GM23338 (cell line): ENCODE data around the gene SEC14L3. TPM values are rescaled to one million over a fixed set of nuclear protein-coding genes. Genes with fewer than 3 reads are reported as not detected.

Source experiments
- ATAC-seq: fragments of 200-7000 bp; cut with Tn5 transposase; 3 replicates; pipeline ENCODE4 v1.9.1; 2020
- DNase-seq: peaks from one replicate; pipeline ENCODE4 v3.0.0-alpha.2; 2015; ENCODE audit warnings: low spot score
- H2AFZ ChIP-seq: fragments of 200-600 bp; sonication (generic); 2 replicates; pipeline ENCODE4 v1.8.0; 2016; ENCODE audit warnings: antibody characterized with exemption, mild to moderate bottlenecking, moderate library complexity
- H3F3A ChIP-seq: fragments of 200-600 bp; sonication (generic); replicated peaks from 2 replicates; pipeline ENCODE4 v1.8.0; 2017; ENCODE audit warnings: antibody characterized with exemption, mixed run types, low read depth
- H3K27ac ChIP-seq: fragments of 200-600 bp; sonication (generic); 2 replicates; pipeline ENCODE4 v1.6.1; 2016; ENCODE audit warnings: low read depth
- H3K27me3 ChIP-seq: fragments of 200-600 bp; sonication (generic); 2 replicates; pipeline ENCODE4 v1.8.0; 2016; ENCODE audit warnings: mild to moderate bottlenecking, mixed run types, moderate library complexity; ENCODE audit not compliant: insufficient read depth
- H3K36me3 ChIP-seq: fragments of 200-600 bp; sonication (generic); 2 replicates; pipeline ENCODE4 v1.8.0; 2016; ENCODE audit warnings: mild to moderate bottlenecking; ENCODE audit not compliant: insufficient read depth
- H3K4me1 ChIP-seq: fragments of 200-600 bp; sonication (generic); 2 replicates; pipeline ENCODE4 v1.8.0; 2016; ENCODE audit warnings: mild to moderate bottlenecking, moderate library complexity; ENCODE audit not compliant: insufficient read depth
- H3K4me2 ChIP-seq: fragments of 200-600 bp; sonication (generic); 2 replicates; pipeline ENCODE4 v1.7.1; 2017; ENCODE audit warnings: mixed run types
- H3K4me3 ChIP-seq: fragments of 200-600 bp; sonication (generic); 2 replicates; pipeline ENCODE4 v1.6.1; 2016; ENCODE audit warnings: mixed run types
- H3K79me2 ChIP-seq: fragments of 200-600 bp; sonication (generic); replicated peaks from 2 replicates; pipeline ENCODE4 v1.8.0; 2017; ENCODE audit warnings: mild to moderate bottlenecking; ENCODE audit not compliant: insufficient read depth
- H3K9me2 ChIP-seq: fragments of 200-600 bp; sonication (generic); 2 replicates; pipeline ENCODE4 v1.8.0; 2017; ENCODE audit not compliant: insufficient read depth
- H4K20me1 ChIP-seq: fragments of 200-600 bp; sonication (generic); replicated peaks from 2 replicates; pipeline ENCODE4 v1.8.0; 2017; ENCODE audit warnings: mild to moderate bottlenecking; ENCODE audit not compliant: insufficient read depth
- H3K27ac Mint-ChIP-seq: 2 replicates; pipeline ENCODE4 v1.8.0; 2020; ENCODE audit warnings: inconsistent platforms, mild to moderate bottlenecking, moderate library complexity, mixed read lengths
- H3K27me3 Mint-ChIP-seq: 3 replicates; pipeline ENCODE4 v1.8.0; 2022; ENCODE audit warnings: low read depth, mild to moderate bottlenecking, moderate library complexity, mixed read lengths, inconsistent platforms; ENCODE audit not compliant: insufficient read depth, poor library complexity
- H3K36me3 Mint-ChIP-seq: 3 replicates; pipeline ENCODE4 v1.8.0; 2021; ENCODE audit warnings: low read depth, mild to moderate bottlenecking, inconsistent platforms, moderate library complexity, mixed read lengths
- H3K4me1 Mint-ChIP-seq: 3 replicates; pipeline ENCODE4 v1.8.0; 2020; ENCODE audit warnings: mild to moderate bottlenecking, inconsistent platforms, mixed read lengths
- H3K4me3 Mint-ChIP-seq: 3 replicates; pipeline ENCODE4 v1.8.0; 2021; ENCODE audit warnings: moderate library complexity, mild to moderate bottlenecking, inconsistent platforms, mixed read lengths
- H3K9me3 Mint-ChIP-seq: 3 replicates; pipeline ENCODE4 v1.8.0; 2020; ENCODE audit warnings: moderate library complexity, mild to moderate bottlenecking, inconsistent platforms, mixed read lengths
- EZH2phosphoT487 ChIP-seq: fragments of 200-600 bp; sonication (generic); IDR thresholded peaks from one replicate; pipeline ENCODE4 v1.8.1; 2018; ENCODE audit warnings: antibody characterized with exemption; ENCODE audit not compliant: unreplicated experiment
- REST ChIP-seq: IDR thresholded peaks from one replicate; pipeline ENCODE4 v1.6.1; 2018; ENCODE audit warnings: antibody characterized with exemption; ENCODE audit not compliant: unreplicated experiment
- ZNF462 ChIP-seq: fragments of 250-450 bp; sonication (Bioruptor Pico); IDR thresholded peaks from 2 replicates; pipeline ENCODE4 v1.5.0; 2020; ENCODE audit warnings: mild to moderate bottlenecking, moderate library complexity
- polyA plus RNA-seq: library from polyadenylated mRNA; unstranded; fragments of >200 nt; fragmentation: Nextera tagmentation; extraction: Ambion mirVana; gene quantifications from 2 replicates; pipeline ENCODE4 v1.2.1, GENCODE V29; 2016
- total RNA-seq: library from RNA; depleted of rRNA; stranded (reverse); fragments of >200 nt; shearing (Covaris generic); gene quantifications from 2 replicates; pipeline ENCODE4 v1.2.3, GENCODE V29; 2014

Gene SEC14L3
- total and polyA plus RNA-seq, 2 experiments from 2014 or later: not detected

GRCh38 chr22:30459181-30460052 lies 12.4 kb downstream of the SEC14L3 start:
- TF ChIP-seq ZNF462 (CRISPR knock-in tag): no peak
- TF ChIP-seq EZH2phosphoT487: no peak
- peak; percentile 83 for TF ChIP-seq REST
- H3K27me3 ChIP-seq: no peaks in the 10 kb centered on the region
- Mint-ChIP-seq H3K27ac (no peak overlapping the region), H3K4me1 (peaks cover 3% of the 10 kb centered on the region; the same call in 1 of the 3 replicates), H3K36me3 (no peaks in the 10 kb centered on the region), H3K27me3 (peaks cover 7% of the 10 kb centered on the region), H3K4me3 (no peak overlapping the region), H3K9me3 (no peaks in the 10 kb centered on the region; the same call in 2 of the 3 replicates)
- no peaks in the 10 kb centered on the region for H4K20me1 ChIP-seq
- no peaks in the 10 kb centered on the region for H3K9me2 ChIP-seq
- no peak overlapping the region for H3K4me3 ChIP-seq
- no peaks in the 10 kb centered on the region for H3K36me3 ChIP-seq
- no peaks in the 10 kb centered on the region for H3K4me1 ChIP-seq
- no peak overlapping the region for H3K4me2 ChIP-seq
- ATAC-seq (peak; percentile 76), DNase-seq (peak; percentile 50)
- H3K79me2 ChIP-seq: no peaks in the 10 kb centered on the region
- H3F3A ChIP-seq: no peaks in the 10 kb centered on the region
- H2AFZ ChIP-seq: no peak overlapping the region
- H3K27ac ChIP-seq: no peak overlapping the region
